SK-N-MC (cell line): ENCODE measurements around the gene KLHL30.

Experiments
- DNase-seq: peaks from one replicate; pipeline ENCODE4 v3.0.0-alpha.2; 2011; ENCODE audit warnings: low read depth, low spot score
- H3K27ac ChIP-seq: fragments of 200-600 bp; sonication (generic); 2 replicates; pipeline ENCODE4 v1.5.1; 2016; ENCODE audit warnings: mixed run types
- H3K36me3 ChIP-seq: fragments of 200-600 bp; sonication (generic); 2 replicates; pipeline ENCODE4 v1.6.1; 2017; ENCODE audit warnings: antibody characterized with exemption, low read length, mixed read lengths; ENCODE audit not compliant: insufficient read depth
- H3K4me3 ChIP-seq: fragments of 200-600 bp; sonication (generic); 2 replicates; pipeline ENCODE4 v1.5.1; 2016
- H3K9ac ChIP-seq: fragments of 200-600 bp; sonication (generic); 2 replicates; pipeline ENCODE4 v1.8.0; 2017; ENCODE audit warnings: mixed run types, mixed read lengths; ENCODE audit not compliant: insufficient read length
- H3K9me3 ChIP-seq: fragments of 200-600 bp; sonication (generic); 2 replicates; pipeline ENCODE4 v1.6.1; 2017; ENCODE audit warnings: low read depth, mild to moderate bottlenecking, antibody characterized with exemption, low read length, moderate library complexity, mixed read lengths
- EZH2 ChIP-seq: fragments of 200-600 bp; sonication (generic); IDR thresholded peaks from one replicate; pipeline ENCODE4 v1.6.1; 2017; ENCODE audit warnings: antibody characterized with exemption
- FOXP2 ChIP-seq: optimal IDR thresholded peaks from 2 replicates; pipeline ENCODE3; 2011; ENCODE audit warnings: mild to moderate bottlenecking, moderate library complexity; ENCODE audit not compliant: insufficient read depth; ENCODE audit errors: extremely low read length, control extremely low read depth
- POLR2AphosphoS5 ChIP-seq: IDR thresholded peaks from 2 replicates; pipeline ENCODE4 v1.6.1; 2012; ENCODE audit warnings: mild to moderate bottlenecking, low read depth, low read length, borderline replicate concordance

The KLHL30 gene

DNA sequence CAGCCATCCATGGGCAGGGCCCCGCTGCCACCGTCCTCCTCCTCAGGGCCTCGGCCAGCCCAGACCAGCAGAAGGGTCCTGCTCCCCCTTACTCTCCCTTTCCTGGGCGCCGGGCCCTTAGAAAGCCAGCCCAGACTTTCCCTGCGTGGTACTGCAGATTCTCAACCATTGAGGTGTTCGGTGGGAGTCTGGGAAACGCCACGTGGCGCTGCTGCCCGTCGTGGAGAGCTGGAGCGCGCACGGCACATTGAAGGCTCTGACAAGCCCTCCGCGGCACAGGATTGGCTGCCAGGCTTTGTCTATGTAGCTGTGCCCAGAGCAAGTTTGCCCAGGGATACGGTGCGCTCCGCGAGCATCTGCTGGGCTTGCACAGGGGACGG, 10.4 kb upstream of the KLHL30 start:
- Histone ChIP-seq H3K9me3 (0 out of 2 replicates have a peak, but pooled peaks cover 3% of the 10 kb centered on the region), H3K27ac (no peak overlapping the region), H3K36me3 (no peaks in the 10 kb centered on the region), H3K9ac (no peak overlapping the region), H3K4me3 (no peak overlapping the region)
- DNase-seq, result no peak
- TF ChIP-seq FOXP2, result no peak
- no peak for TF ChIP-seq EZH2
- TF ChIP-seq POLR2AphosphoS5, result no peak

- no peak for TF ChIP-seq FOXP2
- no peaks in the 10 kb centered on the region for H3K36me3 ChIP-seq
- H3K9ac ChIP-seq, result no peak overlapping the region
- DNase-seq, result no peak
- 0 out of 2 replicates have a peak, but pooled peaks cover 3% of the 10 kb centered on the region for H3K9me3 ChIP-seq
- H3K4me3 ChIP-seq, result no peak overlapping the region
- no peak overlapping the region for H3K27ac ChIP-seq
These were observed 9.9 kb upstream of the KLHL30 start for GRCh38 chr2:238128534-238129001.

- no peaks in the 10 kb centered on the region for H3K36me3 ChIP-seq
- H3K27ac ChIP-seq, result no peak overlapping the region
- no peak for DNase-seq
- H3K4me3 ChIP-seq, result no peak overlapping the region
- TF ChIP-seq EZH2 (no peak), POLR2AphosphoS5 (no peak), FOXP2 (no peak)
- no peak overlapping the region for H3K9ac ChIP-seq
- H3K9me3 ChIP-seq, result 0 out of 2 replicates have a peak, but pooled peaks cover 3% of the 10 kb centered on the region
These were observed 9.1 kb upstream of the KLHL30 start for GRCh38 chr2:238129166-238130010.

- Histone ChIP-seq H3K27ac (no peak overlapping the region), H3K4me3 (no peak overlapping the region), H3K36me3 (no peaks in the 10 kb centered on the region), H3K9ac (no peak overlapping the region), H3K9me3 (0 out of 2 replicates have a peak, but pooled peaks cover 3% of the 10 kb centered on the region)
- DNase-seq, result no peak
- TF ChIP-seq POLR2AphosphoS5, result no peak
- TF ChIP-seq FOXP2, result no peak
- no peak for TF ChIP-seq EZH2
These were observed 8.3 kb upstream of the KLHL30 start for GRCh38 chr2:238130111-238130695.

GRCh38 chr2:238130696-238131628, 7.5 kb upstream of the KLHL30 start:
- DNase-seq, result no peak
- H3K27ac ChIP-seq, result no peak overlapping the region
- TF ChIP-seq FOXP2, result no peak
- TF ChIP-seq EZH2, result no peak
- TF ChIP-seq POLR2AphosphoS5, result no peak
- H3K9me3 ChIP-seq, result 0 out of 2 replicates have a peak, but pooled peaks cover 3% of the 10 kb centered on the region
- no peak overlapping the region for H3K4me3 ChIP-seq
- H3K9ac ChIP-seq, result no peak overlapping the region
- H3K36me3 ChIP-seq, result no peaks in the 10 kb centered on the region

DNA sequence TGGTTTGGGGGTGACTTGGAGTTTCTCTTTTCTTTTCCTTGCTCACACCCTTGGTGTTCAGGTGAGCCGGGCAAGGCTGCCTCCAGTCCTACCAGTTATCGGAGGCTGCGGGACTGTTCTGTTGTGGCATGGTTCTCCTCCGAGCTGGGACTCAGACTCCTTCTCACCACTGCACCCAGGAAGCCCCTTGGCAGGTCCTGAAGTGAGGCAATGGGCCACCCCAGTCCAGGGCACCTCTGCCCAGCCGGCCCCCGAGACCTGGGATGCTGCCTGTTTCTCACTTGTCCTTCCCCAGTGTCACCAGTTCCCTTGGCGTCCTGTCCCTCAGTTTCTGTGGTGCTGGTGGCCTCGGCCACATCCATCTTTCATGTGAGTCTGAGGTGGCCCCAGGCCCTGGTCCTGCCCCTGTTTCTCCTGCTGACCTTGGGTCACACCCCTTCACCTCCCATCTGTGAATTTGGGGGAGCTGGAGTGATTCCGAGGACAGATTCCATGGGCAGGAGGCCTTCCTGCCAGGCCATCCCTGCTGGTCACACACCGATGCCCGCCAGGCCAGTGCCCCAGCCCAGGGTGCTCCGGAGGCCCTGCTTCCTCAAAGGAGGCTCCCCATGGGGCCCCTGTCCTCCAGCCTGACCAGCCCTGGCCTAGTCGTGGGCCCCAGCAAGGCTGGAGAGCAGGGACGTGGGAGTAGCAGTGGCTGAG, 6.6 kb upstream of the KLHL30 start:
- 0 out of 2 replicates have a peak, but pooled peaks cover under 1% of the 10 kb centered on the region for H3K9me3 ChIP-seq
- TF ChIP-seq FOXP2 (no peak), EZH2 (no peak), POLR2AphosphoS5 (no peak)
- no peak overlapping the region for H3K9ac ChIP-seq
- DNase-seq, result no peak
- no peak overlapping the region for H3K4me3 ChIP-seq
- no peak overlapping the region for H3K27ac ChIP-seq
- H3K36me3 ChIP-seq, result no peaks in the 10 kb centered on the region

- Histone ChIP-seq H3K9me3 (no peaks in the 10 kb centered on the region), H3K4me3 (no peak overlapping the region), H3K9ac (no peak overlapping the region), H3K36me3 (no peaks in the 10 kb centered on the region), H3K27ac (no peak overlapping the region)
- no peak for DNase-seq
- no peak for TF ChIP-seq FOXP2
- TF ChIP-seq POLR2AphosphoS5, result no peak
- TF ChIP-seq EZH2, result no peak
These were observed 5.7 kb upstream of the KLHL30 start for GRCh38 chr2:238132463-238133450.
